ENCODE results near the gene TTLL6.
"Not testable (repeated sequence)": the region's sequence is repeated elsewhere in the genome, so short reads cannot be mapped to it uniquely, and the experiment has no call there.

Gene TTLL6

GRCh38 chr17:48814504-48814903 lies 2.5 kb downstream of the TTLL6 start:
- peak; percentile 65 for DNase-seq

GRCh38 chr17:48812001-48812400 lies 5.0 kb downstream of the TTLL6 start:
- no peak for DNase-seq

- DNase-seq = no peak
Observed at GRCh38 chr17:48809182-48809581, 7.8 kb downstream of the TTLL6 start.

GRCh38 chr17:48804936-48805411 lies 12.1 kb downstream of the TTLL6 start:
- DNase-seq = peak; percentile 88

- no peak for DNase-seq
Observed at GRCh38 chr17:48800626-48801217, 16.3 kb downstream of the TTLL6 start.

GRCh38 chr17:48799069-48799723 lies 17.8 kb downstream of the TTLL6 start:
- no peak for DNase-seq

GRCh38 chr17:48796163-48796522 lies 20.9 kb downstream of the TTLL6 start:
- DNase-seq = not testable (repeated sequence)

- no peak for DNase-seq
Observed at GRCh38 chr17:48795444-48796162, 21.4 kb downstream of the TTLL6 start.

- no peak for DNase-seq
Observed at GRCh38 chr17:48792033-48792798, 24.8 kb downstream of the TTLL6 start.

GRCh38 chr17:48791128-48792032 lies 25.6 kb downstream of the TTLL6 start:
- peak; percentile 55 for DNase-seq

- DNase-seq = no peak
Observed at GRCh38 chr17:48790607-48791127, 26.4 kb downstream of the TTLL6 start.

- no peak for DNase-seq
Observed at GRCh38 chr17:48787828-48788227, 29.2 kb downstream of the TTLL6 start.

- no peak for DNase-seq
Observed at GRCh38 chr17:48779421-48779820, 37.6 kb downstream of the TTLL6 start.

GRCh38 chr17:48776602-48777001 lies 40.4 kb downstream of the TTLL6 start:
- no peak for DNase-seq

GRCh38 chr17:48773245-48773644 lies 43.8 kb downstream of the TTLL6 start:
- DNase-seq = no peak

- no peak for DNase-seq
Observed at GRCh38 chr17:48770954-48771353, 46.1 kb downstream of the TTLL6 start.

- no peak for DNase-seq
Observed at GRCh38 chr17:48769009-48769675, 47.9 kb downstream of the TTLL6 start.

- no peak for DNase-seq
Observed at GRCh38 chr17:48767263-48767774, 49.7 kb downstream of the TTLL6 start.

- no peak for DNase-seq
Observed at GRCh38 chr17:48761114-48761513, 55.9 kb downstream of the TTLL6 start.

- DNase-seq = no peak
Observed at GRCh38 chr17:48760411-48760810, 56.6 kb downstream of the TTLL6 start.

- DNase-seq = no peak
Observed at GRCh38 chr17:48759288-48759687, 57.7 kb downstream of the TTLL6 start.
